Activated CD8-positive, alpha-beta memory T cell treated with anti-CD3 and anti-CD28 coated beads for 24 hours (primary cell): Measurements from ENCODE around the gene S100A8.

Experiments used
- DNase-seq: peaks from one replicate; pipeline ENCODE4 v3.0.0-alpha.2; 2020

S100A8 gene

GRCh38 chr1:153360592-153361479 is 30.0 kb downstream of the S100A8 start:
- no peak for DNase-seq

DNA sequence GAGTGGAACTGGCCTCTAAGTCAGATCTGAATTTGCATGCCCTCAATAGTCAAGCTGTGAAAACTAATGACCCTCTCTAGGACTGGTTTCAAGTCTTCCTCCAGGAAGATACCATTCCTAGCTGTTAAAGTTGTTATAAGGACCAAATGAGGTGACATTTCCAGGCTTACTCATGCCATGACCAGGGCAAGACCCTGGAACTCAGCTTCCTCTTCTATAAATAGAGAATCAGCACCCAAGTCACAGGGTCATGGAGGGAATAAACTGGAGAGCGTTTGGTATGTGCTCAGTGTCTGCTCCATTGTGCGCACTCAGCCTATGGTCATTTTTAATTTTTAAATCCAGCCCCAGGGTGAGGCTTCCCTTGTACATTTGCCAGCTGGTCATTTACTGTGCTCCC is 30.7 kb downstream of the S100A8 start:
- no peak for DNase-seq

DNA sequence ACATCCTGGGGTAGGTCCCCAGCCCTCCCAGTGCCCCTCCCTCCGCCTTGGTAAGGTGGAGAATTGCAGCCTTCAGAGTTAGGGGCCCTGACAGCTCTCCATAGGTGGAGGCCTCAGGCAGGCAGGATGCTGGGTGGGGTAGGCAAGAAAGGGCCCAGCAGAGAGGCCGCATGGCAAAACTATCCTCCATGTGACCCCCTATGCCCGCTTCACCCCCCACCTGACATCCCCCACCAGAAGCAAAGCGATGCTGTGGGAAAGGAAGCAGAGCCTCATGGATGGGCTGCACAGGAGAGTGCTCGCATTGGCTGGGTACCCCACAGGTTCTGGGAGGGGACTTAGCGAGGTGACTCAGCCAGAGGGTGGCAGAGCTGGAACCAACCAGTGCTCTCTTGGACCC is 31.6 kb downstream of the S100A8 start:
- peak; percentile 47 for DNase-seq

DNA sequence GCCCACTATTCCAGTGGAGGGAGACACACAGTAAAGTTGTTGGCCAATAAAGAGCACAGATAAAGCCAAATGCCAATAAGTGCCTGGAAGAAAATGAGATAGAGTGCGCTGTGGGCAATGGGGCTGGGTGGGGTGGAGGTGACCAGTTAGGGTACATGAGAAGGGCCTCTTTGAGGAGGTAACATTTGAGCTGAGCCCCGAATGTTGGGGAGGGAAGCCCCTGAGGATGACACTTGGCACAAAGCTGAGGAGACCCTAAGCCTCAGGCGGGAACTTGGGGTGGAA is 32.2 kb downstream of the S100A8 start:
- peak; percentile 35 for DNase-seq

DNA sequence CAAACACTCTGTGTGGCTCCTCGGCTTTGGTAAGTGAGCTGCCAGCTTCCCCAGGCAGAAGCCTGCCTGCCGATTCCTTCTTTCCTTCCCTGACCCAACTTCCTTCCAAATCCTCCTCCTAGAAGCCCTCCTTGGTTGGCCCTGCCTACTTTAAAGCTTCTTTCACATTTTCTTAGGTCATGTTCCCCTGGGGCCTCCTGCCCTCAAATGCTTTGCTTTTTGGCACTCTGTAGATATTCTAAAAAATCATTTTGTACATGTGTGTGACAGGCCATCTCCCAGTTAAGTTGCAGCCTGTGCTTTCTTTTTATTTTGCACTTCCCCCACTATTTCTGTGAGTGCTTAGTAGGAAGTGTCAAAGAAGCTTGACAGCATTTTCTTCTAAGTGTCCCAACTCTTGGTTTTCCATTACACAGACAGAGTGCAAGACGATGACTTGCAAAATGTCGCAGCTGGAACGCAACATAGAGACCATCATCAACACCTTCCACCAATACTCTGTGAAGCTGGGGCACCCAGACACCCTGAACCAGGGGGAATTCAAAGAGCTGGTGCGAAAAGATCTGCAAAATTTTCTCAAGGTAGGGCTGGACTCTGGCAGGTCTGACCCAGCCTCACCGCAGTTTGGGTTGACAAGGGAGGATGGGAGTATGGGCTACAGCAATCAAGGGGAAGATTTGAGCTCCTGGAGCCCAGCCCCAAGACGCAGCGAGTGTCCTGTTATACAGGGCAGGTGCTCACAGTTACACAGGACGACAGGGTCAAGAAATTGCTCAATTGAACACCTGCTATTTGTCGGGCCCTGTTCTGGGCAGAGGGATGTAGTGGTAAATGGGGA is 32.8 kb downstream of the S100A8 start, which contains the start of gene S100A9:
Gene S100A9 (plus strand): TSS at position 2 of the 838 bp plus-strand sequence. CDS start 430 bp downstream, at position 432.
- DNase-seq = peak; percentile 50

GRCh38 chr1:153357076-153357852 is 33.6 kb downstream of the S100A8 start:
- peak; percentile 54 for DNase-seq

GRCh38 chr1:153356392-153357075 is 34.3 kb downstream of the S100A8 start:
- DNase-seq = peak; percentile 49

DNA sequence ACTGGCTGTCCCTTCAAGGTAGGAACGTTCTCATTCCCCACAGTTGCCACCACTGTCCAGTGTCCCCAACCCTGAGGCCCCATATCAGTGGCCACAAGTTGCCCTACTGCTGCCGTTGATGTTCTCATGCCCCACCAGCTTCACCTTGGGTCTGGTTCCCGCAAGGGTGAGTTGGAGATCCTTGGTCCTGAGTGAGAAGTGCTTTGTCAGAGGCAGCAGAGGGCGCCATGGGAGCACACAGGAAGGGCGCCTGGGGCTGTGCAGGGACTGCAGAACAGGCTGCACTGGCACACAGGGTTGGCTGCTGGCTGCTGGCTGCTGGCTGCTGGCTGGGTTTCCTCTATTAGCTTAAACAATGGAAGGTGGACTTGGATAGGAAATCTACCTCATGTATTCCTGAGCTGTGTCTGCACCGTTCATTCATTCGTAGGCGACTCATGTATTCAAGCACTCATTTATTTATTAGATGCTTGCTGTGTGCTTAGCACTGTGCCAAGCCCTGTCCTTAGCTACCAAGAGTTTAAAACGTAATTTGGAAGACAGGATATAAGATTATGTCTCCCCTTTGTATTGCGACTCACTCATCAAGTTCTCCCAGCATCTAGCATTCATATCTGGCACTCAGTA is 35.3 kb downstream of the S100A8 start:
- DNase-seq = peak; percentile 59

DNA sequence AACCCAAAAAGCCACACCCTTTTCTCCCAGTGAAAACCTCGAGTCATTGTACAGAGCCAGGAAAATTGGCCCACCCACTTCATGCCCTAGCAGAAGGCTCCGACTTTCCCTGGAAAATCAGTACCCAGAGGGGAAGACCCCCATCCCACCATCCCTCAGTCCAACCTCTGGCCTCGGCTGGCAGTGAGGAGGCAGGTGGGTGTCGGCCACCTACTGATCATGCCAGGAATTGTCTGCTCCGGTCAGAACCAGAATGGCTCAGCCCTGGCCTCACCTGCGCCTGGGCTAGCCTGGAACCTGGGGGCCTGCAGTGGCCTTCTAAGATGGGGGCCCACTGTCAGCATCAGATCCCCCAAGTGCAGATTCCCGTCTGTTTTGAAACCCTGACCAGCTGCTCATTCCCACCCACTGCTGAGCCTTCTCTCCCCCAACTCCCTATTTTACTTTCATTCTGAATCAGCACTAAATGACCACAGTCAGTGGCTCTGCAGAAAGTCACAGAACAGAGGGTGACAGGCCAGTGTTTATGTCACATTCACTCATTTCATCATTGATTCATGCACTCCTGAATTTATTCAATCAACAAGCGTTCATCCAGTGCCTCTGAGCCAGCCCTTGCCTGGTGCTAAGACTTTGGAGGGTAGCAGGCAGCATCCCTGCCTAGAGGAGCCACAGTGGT is 36.2 kb downstream of the S100A8 start:
- peak; percentile 32 for DNase-seq

GRCh38 chr1:153353226-153353947 is 37.5 kb downstream of the S100A8 start:
- peak; percentile 52 for DNase-seq

- DNase-seq = peak; percentile 76
These were observed 38.4 kb downstream of the S100A8 start for GRCh38 chr1:153352523-153352922.

DNA sequence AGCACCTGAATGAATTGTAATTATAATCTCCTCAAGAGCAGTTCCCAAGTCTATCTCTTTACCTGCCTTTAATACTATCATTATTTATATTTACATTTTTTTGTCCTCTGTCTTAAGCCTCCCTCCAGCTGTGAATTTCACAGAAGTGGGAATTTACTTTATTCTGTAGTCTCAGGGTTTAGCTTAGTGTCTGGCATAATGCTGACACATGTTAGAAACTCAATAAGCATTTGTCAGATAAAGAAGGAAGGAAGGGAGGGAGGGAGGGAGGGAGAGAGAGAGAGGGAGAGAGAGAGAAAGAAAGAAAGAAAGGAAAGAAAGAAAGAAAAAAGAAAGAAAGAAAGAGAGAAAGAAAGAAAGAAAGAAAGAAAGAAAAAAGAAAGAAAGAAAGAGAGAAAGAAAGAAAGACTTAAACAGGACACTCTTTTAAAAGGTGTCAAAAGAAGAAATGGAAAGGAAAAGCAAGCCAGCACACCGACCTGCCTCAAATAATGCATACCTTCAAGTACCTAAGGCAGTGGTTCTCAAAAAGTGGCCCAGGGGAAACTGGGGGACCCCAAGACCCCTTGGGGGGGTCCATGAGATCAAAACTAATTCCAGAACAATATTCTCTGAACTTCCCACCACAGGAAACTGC is 40.4 kb downstream of the S100A8 start:
- no peak for DNase-seq

DNA sequence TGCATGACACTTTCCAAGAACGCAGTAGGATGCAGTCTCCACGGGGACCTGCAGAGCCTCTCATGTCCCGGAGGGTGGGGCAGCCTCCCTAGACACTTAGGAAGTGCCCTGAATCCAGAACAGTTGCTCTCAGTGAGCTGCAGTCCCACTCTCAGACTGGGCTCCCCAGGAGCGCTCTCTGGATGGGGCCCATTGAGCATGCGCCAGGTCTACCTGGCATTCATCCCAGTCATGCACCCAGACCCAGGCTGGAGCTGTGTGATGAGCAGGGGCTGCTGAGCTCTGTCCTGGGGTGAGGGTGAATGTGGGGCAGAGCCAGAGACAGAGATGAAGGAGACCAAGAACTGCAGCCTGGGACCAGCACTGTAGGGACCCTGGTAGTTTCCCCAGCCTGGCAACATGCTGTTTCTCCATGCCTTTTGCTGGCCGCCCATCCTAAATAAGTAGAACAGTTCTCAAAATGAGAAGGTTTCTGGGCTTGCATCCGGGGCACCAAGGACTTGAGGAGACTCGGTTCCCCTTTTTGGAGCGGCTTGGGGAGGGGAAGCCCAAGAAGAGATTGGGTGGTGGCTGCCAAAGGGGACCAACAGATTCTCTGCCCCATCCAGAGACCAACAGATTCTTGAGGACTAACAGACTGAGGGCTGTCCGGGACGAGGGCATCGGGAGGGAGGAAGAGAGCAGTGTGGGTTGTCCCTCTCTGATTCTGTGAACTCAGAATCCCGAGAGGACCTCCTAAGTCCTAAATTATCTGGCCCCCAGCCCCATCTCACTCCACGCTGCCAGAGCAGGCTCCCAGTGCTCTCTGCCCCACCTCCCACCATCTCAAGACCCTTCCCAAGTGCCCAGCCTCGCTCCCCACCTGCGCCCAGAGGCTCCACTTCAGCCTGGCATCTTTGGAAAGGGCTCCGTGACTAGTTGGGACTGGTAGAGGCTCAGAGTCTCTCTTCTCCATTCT is 41.2 kb downstream of the S100A8 start:
- DNase-seq = peak; percentile 30

GRCh38 chr1:153348511-153349362 is 42.1 kb downstream of the S100A8 start, which contains the start of gene PGLYRP4:
Gene PGLYRP4 (minus strand): TSS chr1:153348841. CDS start chr1:153347932, 909 bp downstream.
- peak; percentile 40 for DNase-seq

- peak; percentile 38 for DNase-seq
These were observed 43.0 kb downstream of the S100A8 start for GRCh38 chr1:153347856-153348255.

DNA sequence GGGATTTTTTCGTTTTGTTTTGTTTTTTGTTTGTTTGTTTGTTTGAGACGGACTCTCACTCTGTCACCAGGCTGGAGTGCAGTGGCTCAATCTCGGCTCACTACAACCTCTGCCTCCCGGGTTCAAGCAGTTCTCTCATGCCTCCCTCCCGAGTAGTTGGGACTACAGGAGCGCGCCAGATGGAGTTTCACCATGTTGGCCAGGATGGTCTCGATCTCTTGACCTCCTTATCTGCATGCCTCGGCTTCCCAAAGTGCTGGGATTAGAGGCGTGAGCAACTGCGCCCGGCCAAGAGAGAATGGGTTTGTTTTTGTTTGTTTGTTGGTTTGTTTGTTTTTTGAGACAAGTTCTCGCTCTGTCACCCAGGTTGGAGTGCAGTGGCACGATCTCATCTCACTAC is 43.8 kb downstream of the S100A8 start:
- peak; percentile 21 for DNase-seq

- peak; percentile 54 for DNase-seq
These were observed 44.7 kb downstream of the S100A8 start for GRCh38 chr1:153346077-153346723.
